ENCODE results near the gene CAPN14. TPM values are rescaled to one million over a fixed set of nuclear protein-coding genes. Genes with fewer than 3 reads are reported as not detected.

The CAPN14 gene
- polyA plus RNA-seq, 4 donors = 0.03 to 0.16 (median 0.08) TPM; not detected in 1

GRCh38 chr2:31244101-31244500, 26.8 kb upstream of the CAPN14 start:
- no peak for DNase-seq (ENCODE audit: low read depth in 4 of 4, low spot score in 2 of 4)

GRCh38 chr2:31243053-31243452, 25.7 kb upstream of the CAPN14 start:
- no peak for DNase-seq (ENCODE audit: low read depth in 4 of 4, low spot score in 2 of 4)

GRCh38 chr2:31241625-31242270, 24.4 kb upstream of the CAPN14 start:
- no peak for DNase-seq (ENCODE audit: low read depth in 4 of 4, low spot score in 2 of 4)

GRCh38 chr2:31240381-31241365, 23.4 kb upstream of the CAPN14 start:
- DNase-seq (ENCODE audit: low read depth in 4 of 4, low spot score in 2 of 4) = no peak

- no peak for DNase-seq (ENCODE audit: low read depth in 4 of 4, low spot score in 2 of 4)
These were observed 22.4 kb upstream of the CAPN14 start for GRCh38 chr2:31239593-31240177.

GRCh38 chr2:31238906-31239592, 21.7 kb upstream of the CAPN14 start:
- DNase-seq (ENCODE audit: low read depth in 4 of 4, low spot score in 2 of 4) = no peak

GRCh38 chr2:31238126-31238905, 21.0 kb upstream of the CAPN14 start:
- no peak for DNase-seq (ENCODE audit: low read depth in 4 of 4, low spot score in 2 of 4)

GRCh38 chr2:31237348-31238017, 20.2 kb upstream of the CAPN14 start:
- DNase-seq (ENCODE audit: low read depth in 4 of 4, low spot score in 2 of 4) = no peak

- DNase-seq (ENCODE audit: low read depth in 4 of 4, low spot score in 2 of 4) = no peak
These were observed 19.3 kb upstream of the CAPN14 start for GRCh38 chr2:31236433-31237205.

- DNase-seq (ENCODE audit: low read depth in 4 of 4, low spot score in 2 of 4) = no peak
These were observed 18.2 kb upstream of the CAPN14 start for GRCh38 chr2:31235504-31235902.

GRCh38 chr2:31234683-31235503, 17.6 kb upstream of the CAPN14 start:
- DNase-seq (ENCODE audit: low read depth in 4 of 4, low spot score in 2 of 4) = no peak

- DNase-seq (ENCODE audit: low read depth in 4 of 4, low spot score in 2 of 4) = peak; percentile 53 to 85 (median 74)
These were observed 16.7 kb upstream of the CAPN14 start, which contains the start of gene EHD3 for GRCh38 chr2:31233741-31234682. EHD3 (plus strand) TSS chr2:31234152; CDS start chr2:31234622, 470 bp downstream.

GRCh38 chr2:31233231-31233630, 15.9 kb upstream of the CAPN14 start:
- DNase-seq (ENCODE audit: low read depth in 4 of 4, low spot score in 2 of 4) = no peak

GRCh38 chr2:31232586-31232985, 15.3 kb upstream of the CAPN14 start:
- DNase-seq (ENCODE audit: low read depth in 4 of 4, low spot score in 2 of 4) = no peak

GRCh38 chr2:31231571-31232302, 14.4 kb upstream of the CAPN14 start:
- no peak for DNase-seq (ENCODE audit: low read depth in 4 of 4, low spot score in 2 of 4)

- DNase-seq (ENCODE audit: low read depth in 4 of 4, low spot score in 2 of 4) = no peak
These were observed 13.4 kb upstream of the CAPN14 start for GRCh38 chr2:31230751-31231150.

Data from left renal cortex interstitium (tissue), 4 donors.